Lower leg skin (tissue), 4 donors: ENCODE measurements around the gene FBXL19. TPM values are rescaled to one million over a fixed set of nuclear protein-coding genes. Genes with fewer than 3 reads are reported as not detected.

Experiments used
- DNase-seq, 2 donors: peaks; one replicate each; pipeline ENCODE4 v3.0.0-alpha.2; 2019; ENCODE audit warnings: low spot score in 2 of 2
- H3K4me3 ChIP-seq: fragments of 200-600 bp; sonication (generic); 2 replicates; pipeline ENCODE4 v1.5.1; 2017; ENCODE audit warnings: mild to moderate bottlenecking, low read depth; ENCODE audit not compliant: poor library complexity, severe bottlenecking
- CTCF ChIP-seq, 3 donors: fragments of 450-650 bp; IDR thresholded peaks; one replicate each; pipeline ENCODE4 v1.5.1; 2016; ENCODE audit warnings: antibody characterized with exemption in 3 of 3, mild to moderate bottlenecking in 3 of 3, moderate library complexity in 2 of 3
- POLR2A ChIP-seq, 2 donors: fragments of 450-650 bp; IDR thresholded peaks; one replicate each; pipeline ENCODE4 v1.6.1; 2016 to 2017; ENCODE audit warnings: antibody characterized with exemption in 2 of 2, mild to moderate bottlenecking in 1 of 2, moderate library complexity in 1 of 2
- WGBS, 2 donors: methylation state at CpG; one replicate each; pipeline ENCODE4 v1.1.5; 2018; 5-methylcytosine and 5-hydroxymethylcytosine counted together
- intact Hi-C: fragments of 100-400 bp; cut with DNase I; formaldehyde crosslinking; loops from one replicate; pipeline ENCODE4 v1.15.0; 2023; ENCODE audit warnings: low total_unique reads
- total RNA-seq, 4 donors: library from RNA; depleted of rRNA; stranded (reverse); fragments of >200 nt; gene quantifications; one replicate each; pipeline ENCODE4 v1.1.0, GENCODE V29; 2016

FBXL19 gene
- total RNA-seq, 4 donors from 2014 or later = 17.7 to 25.1 (median 22.1) TPM

- H3K4me3 ChIP-seq = no peak overlapping the region
- WGBS, 2 donors = 69 to 85% methylated on average over 4 of the region's 4 CpGs
- intact Hi-C loops = no loop called here
- no peak for DNase-seq
- TF ChIP-seq POLR2A (IDR thresholded peaks at IDR 0.05) (no peak), CTCF (IDR thresholded peaks at IDR 0.05) (no peak)
Observed at GRCh38 chr16:30903002-30903401, 20.4 kb upstream of the FBXL19 start.

GRCh38 chr16:30903596-30903995 lies 19.8 kb upstream of the FBXL19 start:
- no peak overlapping the region for H3K4me3 ChIP-seq
- intact Hi-C loops = no loop called here
- TF ChIP-seq POLR2A (IDR thresholded peaks at IDR 0.05) = no peak
- TF ChIP-seq CTCF (IDR thresholded peaks at IDR 0.05) = no peak
- no peak for DNase-seq
- 63 to 65% methylated on average over 4 of the region's 4 CpGs for WGBS, 2 donors

- H3K4me3 ChIP-seq = no peak overlapping the region
- WGBS, 2 donors = 88 to 93% methylated on average over 19 of the region's 19 CpGs
- intact Hi-C loops = no loop called here
- DNase-seq = no peak
- TF ChIP-seq POLR2A (IDR thresholded peaks at IDR 0.05) = no peak
- no peak for TF ChIP-seq CTCF (IDR thresholded peaks at IDR 0.05)
Observed at GRCh38 chr16:30904114-30904780, 19.1 kb upstream of the FBXL19 start.

- no peak for DNase-seq
- no peak overlapping the region for H3K4me3 ChIP-seq
- intact Hi-C loops = no loop called here
- WGBS, 2 donors = 83 to 88% methylated on average over 4 of the region's 4 CpGs
- TF ChIP-seq POLR2A (IDR thresholded peaks at IDR 0.05) (no peak), CTCF (IDR thresholded peaks at IDR 0.05) (no peak)
Observed at GRCh38 chr16:30907064-30907463, 16.3 kb upstream of the FBXL19 start.

- peak in 1 of 2 donors; percentile 90 for DNase-seq
- WGBS, 2 donors = 32 to 39% methylated on average over 15 to 18 of the region's 18 CpGs
- intact Hi-C loops = no loop called here
- H3K4me3 ChIP-seq = no peak overlapping the region
- no peak for TF ChIP-seq CTCF (IDR thresholded peaks at IDR 0.05)
- TF ChIP-seq POLR2A (IDR thresholded peaks at IDR 0.05) = no peak
Observed at GRCh38 chr16:30910427-30911029, 12.8 kb upstream of the FBXL19 start.
